Measurements from ENCODE around the gene GCNA. TPM values are rescaled to one million over a fixed set of nuclear protein-coding genes. Genes with fewer than 3 reads are reported as not detected.

GCNA gene, protein sequence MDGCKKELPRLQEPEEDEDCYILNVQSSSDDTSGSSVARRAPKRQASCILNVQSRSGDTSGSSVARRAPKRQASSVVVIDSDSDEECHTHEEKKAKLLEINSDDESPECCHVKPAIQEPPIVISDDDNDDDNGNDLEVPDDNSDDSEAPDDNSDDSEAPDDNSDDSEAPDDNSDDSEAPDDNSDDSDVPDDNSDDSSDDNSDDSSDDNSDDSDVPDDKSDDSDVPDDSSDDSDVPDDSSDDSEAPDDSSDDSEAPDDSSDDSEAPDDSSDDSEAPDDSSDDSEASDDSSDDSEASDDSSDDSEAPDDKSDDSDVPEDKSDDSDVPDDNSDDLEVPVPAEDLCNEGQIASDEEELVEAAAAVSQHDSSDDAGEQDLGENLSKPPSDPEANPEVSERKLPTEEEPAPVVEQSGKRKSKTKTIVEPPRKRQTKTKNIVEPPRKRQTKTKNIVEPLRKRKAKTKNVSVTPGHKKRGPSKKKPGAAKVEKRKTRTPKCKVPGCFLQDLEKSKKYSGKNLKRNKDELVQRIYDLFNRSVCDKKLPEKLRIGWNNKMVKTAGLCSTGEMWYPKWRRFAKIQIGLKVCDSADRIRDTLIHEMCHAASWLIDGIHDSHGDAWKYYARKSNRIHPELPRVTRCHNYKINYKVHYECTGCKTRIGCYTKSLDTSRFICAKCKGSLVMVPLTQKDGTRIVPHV
- polyA plus RNA-seq (2012; rRNA removed): 1.8 and 2.5 TPM in 2 replicates
- polyA plus RNA-seq (2012; cell fraction: cytosol; rRNA removed): 0.84 and 0.88 TPM in 2 replicates
- polyA plus RNA-seq (2012; cell fraction: nucleus; rRNA removed): 5.9 and 10.2 TPM in 2 replicates

DNA sequence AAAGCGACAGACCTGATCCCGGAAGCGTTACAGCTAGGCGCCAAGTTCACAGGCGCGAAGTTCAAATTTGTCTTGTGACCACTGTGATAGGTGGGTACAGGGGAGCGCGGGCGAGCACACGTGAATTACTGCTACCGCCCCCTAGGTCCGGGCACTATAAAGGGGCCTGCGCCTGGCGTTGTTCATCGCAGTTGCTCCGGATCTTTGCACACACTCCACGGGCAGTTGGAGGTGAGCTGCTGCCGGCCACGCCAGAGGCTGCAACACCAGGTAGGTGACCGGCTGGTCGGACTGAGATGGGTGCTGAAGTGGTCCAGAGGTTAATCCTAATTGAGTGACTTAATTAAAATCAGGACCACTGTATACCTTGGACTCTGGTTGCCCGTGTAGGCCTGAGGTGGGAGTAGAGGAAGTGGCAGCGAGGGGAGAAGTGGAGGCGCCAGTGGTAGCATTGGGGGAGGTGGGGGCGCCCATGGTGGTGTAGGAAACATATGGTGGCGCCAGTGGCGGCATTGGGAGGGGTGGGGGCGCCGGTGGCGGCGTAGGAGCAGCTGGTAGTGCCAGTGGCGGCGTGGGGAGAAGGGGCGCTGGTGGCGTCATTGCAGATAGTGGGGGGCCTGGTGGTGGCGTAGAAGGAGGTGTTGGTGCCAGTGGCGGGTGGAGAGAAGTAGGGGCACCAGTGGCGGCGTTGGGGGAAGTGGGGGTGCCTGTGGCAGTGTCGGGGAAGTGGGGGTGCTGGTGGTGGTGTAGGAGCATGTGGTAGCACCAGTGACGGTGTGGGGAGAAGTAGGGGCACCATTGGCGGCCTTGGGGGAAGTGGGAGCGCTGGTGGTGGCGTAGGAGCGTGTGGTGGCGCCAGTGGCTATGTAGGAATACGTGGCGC, at the start of gene GCNA:
Gene GCNA, plus strand, starts transcription at position 185 of the 883 bp plus-strand sequence. CDS start 2,385 bp downstream, outside the sequence.
- POLR2A ChIA-PET: no interaction called here
- Histone ChIP-seq H3F3A (replicated peaks; ENCODE audit: insufficient read depth) (peaks cover 16% of the 10 kb centered on the region), H3K4me3 (ENCODE audit: low read depth in 2 of 2, low read length in 1 of 2) (no peak within 1 kb of the TSS), H3K79me2 (ENCODE audit: insufficient read depth) (no peaks in the 10 kb centered on the region), H3K4me1 (ENCODE audit: control insufficient read depth in 1 of 2, insufficient read depth in 2 of 2, low read depth in 1 of 2, low read length in 1 of 2) (no peaks in the 10 kb centered on the region), H3K27me3 (ENCODE audit: insufficient read depth) (peaks cover 11% of the 10 kb centered on the region; the same call in 1 of the 2 replicates), H3K9ac (no peak within 1 kb of the TSS), H3K4me2 (no peak within 1 kb of the TSS), H4K20me1 (ENCODE audit: insufficient read depth) (peaks cover 5% of the 10 kb centered on the region; the same call in 1 of the 2 replicates), H2AFZ (ENCODE audit: low read depth) (no peak within 1 kb of the TSS), H3K36me3 (replicated peaks in 1 of 2; ENCODE audit: control insufficient read depth in 1 of 2, insufficient read depth in 2 of 2, low read length in 1 of 2) (peaks cover 15 to 23% of the 10 kb centered on the region in 2 experiments), H3K27ac (ENCODE audit: low read depth in 2 of 2, low read length in 1 of 2) (no peak within 1 kb of the TSS), H3K9me2 (no peaks in the 10 kb centered on the region), H3K9me3 (no peaks in the 10 kb centered on the region)
- CTCF ChIA-PET: no interaction called here
- 81% methylated on average over 46 of the region's 48 CpGs for WGBS (ENCODE audit: low lambda C conversion rate)
- TF ChIP-seq, protein P1, sequence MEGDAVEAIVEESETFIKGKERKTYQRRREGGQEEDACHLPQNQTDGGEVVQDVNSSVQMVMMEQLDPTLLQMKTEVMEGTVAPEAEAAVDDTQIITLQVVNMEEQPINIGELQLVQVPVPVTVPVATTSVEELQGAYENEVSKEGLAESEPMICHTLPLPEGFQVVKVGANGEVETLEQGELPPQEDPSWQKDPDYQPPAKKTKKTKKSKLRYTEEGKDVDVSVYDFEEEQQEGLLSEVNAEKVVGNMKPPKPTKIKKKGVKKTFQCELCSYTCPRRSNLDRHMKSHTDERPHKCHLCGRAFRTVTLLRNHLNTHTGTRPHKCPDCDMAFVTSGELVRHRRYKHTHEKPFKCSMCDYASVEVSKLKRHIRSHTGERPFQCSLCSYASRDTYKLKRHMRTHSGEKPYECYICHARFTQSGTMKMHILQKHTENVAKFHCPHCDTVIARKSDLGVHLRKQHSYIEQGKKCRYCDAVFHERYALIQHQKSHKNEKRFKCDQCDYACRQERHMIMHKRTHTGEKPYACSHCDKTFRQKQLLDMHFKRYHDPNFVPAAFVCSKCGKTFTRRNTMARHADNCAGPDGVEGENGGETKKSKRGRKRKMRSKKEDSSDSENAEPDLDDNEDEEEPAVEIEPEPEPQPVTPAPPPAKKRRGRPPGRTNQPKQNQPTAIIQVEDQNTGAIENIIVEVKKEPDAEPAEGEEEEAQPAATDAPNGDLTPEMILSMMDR (IDR thresholded peaks at IDR 0.05): no peak
- TF ChIP-seq, protein P2, sequence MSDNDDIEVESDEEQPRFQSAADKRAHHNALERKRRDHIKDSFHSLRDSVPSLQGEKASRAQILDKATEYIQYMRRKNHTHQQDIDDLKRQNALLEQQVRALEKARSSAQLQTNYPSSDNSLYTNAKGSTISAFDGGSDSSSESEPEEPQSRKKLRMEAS (IDR thresholded peaks at IDR 0.05; ENCODE audit: low read depth): no peak
- TF ChIP-seq GATA2 (CRISPR knock-in tag; IDR thresholded peaks at IDR 0.05) (no peak), TEAD4 (IDR thresholded peaks at IDR 0.05; ENCODE audit: borderline replicate concordance, insufficient read depth) (no peak), NFIC (IDR thresholded peaks at IDR 0.05; ENCODE audit: borderline replicate concordance) (no peak), FOSL2 (IDR thresholded peaks at IDR 0.05; ENCODE audit: borderline replicate concordance, low read depth) (no peak), EP300 (IDR thresholded peaks at IDR 0.05; ENCODE audit: borderline replicate concordance in 1 of 2, low read depth in 1 of 2, low read length in 1 of 2) (no peak), CHD2 (IDR thresholded peaks at IDR 0.05; ENCODE audit: low read length, partially characterized antibody) (no peak), FOXM1 (IDR thresholded peaks at IDR 0.05; ENCODE audit: low read depth) (no peak), RFX5 (IDR thresholded peaks at IDR 0.05; ENCODE audit: low read length) (no peak), SMC3 (IDR thresholded peaks at IDR 0.05; ENCODE audit: low read depth, low read length) (no peak), JUND (IDR thresholded peaks at IDR 0.05) (no peak)
- TF ChIP-seq, protein P3, sequence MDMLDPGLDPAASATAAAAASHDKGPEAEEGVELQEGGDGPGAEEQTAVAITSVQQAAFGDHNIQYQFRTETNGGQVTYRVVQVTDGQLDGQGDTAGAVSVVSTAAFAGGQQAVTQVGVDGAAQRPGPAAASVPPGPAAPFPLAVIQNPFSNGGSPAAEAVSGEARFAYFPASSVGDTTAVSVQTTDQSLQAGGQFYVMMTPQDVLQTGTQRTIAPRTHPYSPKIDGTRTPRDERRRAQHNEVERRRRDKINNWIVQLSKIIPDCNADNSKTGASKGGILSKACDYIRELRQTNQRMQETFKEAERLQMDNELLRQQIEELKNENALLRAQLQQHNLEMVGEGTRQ (IDR thresholded peaks at IDR 0.05; ENCODE audit: borderline replicate concordance, low read depth, low read length): no peak
- TF ChIP-seq, protein P4, sequence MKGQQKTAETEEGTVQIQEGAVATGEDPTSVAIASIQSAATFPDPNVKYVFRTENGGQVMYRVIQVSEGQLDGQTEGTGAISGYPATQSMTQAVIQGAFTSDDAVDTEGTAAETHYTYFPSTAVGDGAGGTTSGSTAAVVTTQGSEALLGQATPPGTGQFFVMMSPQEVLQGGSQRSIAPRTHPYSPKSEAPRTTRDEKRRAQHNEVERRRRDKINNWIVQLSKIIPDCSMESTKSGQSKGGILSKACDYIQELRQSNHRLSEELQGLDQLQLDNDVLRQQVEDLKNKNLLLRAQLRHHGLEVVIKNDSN (IDR thresholded peaks at IDR 0.05; ENCODE audit: borderline replicate concordance, low read depth): no peak
- TF ChIP-seq, protein P5, sequence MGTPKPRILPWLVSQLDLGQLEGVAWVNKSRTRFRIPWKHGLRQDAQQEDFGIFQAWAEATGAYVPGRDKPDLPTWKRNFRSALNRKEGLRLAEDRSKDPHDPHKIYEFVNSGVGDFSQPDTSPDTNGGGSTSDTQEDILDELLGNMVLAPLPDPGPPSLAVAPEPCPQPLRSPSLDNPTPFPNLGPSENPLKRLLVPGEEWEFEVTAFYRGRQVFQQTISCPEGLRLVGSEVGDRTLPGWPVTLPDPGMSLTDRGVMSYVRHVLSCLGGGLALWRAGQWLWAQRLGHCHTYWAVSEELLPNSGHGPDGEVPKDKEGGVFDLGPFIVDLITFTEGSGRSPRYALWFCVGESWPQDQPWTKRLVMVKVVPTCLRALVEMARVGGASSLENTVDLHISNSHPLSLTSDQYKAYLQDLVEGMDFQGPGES (IDR thresholded peaks at IDR 0.05; ENCODE audit: low read depth, low read length): no peak
- TF ChIP-seq, protein P6, sequence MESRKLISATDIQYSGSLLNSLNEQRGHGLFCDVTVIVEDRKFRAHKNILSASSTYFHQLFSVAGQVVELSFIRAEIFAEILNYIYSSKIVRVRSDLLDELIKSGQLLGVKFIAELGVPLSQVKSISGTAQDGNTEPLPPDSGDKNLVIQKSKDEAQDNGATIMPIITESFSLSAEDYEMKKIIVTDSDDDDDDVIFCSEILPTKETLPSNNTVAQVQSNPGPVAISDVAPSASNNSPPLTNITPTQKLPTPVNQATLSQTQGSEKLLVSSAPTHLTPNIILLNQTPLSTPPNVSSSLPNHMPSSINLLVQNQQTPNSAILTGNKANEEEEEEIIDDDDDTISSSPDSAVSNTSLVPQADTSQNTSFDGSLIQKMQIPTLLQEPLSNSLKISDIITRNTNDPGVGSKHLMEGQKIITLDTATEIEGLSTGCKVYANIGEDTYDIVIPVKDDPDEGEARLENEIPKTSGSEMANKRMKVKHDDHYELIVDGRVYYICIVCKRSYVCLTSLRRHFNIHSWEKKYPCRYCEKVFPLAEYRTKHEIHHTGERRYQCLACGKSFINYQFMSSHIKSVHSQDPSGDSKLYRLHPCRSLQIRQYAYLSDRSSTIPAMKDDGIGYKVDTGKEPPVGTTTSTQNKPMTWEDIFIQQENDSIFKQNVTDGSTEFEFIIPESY (IDR thresholded peaks at IDR 0.05; ENCODE audit: borderline replicate concordance, low read depth): no peak
- DNase-seq: peak; percentile 28
